Measurements from ENCODE around the gene TARBP2. TPM values are rescaled to one million over a fixed set of nuclear protein-coding genes. Genes with fewer than 3 reads are reported as not detected.
"Not testable (repeated sequence)": the region's sequence is repeated elsewhere in the genome, so short reads cannot be mapped to it uniquely, and the experiment has no call there.

TARBP2 gene
- polyA plus RNA-seq, 1 of the 3 experiments (the other 2 are of a cell fraction), result 57.8 TPM

DNA sequence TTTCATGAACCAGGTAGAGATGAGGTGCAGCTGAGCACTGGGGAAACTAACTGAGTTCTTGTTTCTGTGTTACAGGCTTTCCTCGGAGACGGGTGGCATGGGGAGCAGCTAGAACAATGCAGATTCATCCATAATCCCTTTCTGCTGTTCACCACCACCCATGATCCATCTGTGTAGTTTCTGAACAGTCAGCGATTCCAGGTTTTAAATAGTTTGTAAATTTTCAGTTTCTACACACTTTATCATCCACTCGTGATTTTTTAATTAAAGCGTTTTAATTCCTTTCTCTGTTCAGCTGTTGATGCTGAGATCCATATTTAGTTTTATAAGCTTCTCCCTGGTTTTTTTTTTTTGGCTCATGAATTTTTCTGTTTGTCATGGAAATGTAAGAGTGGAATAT, 21.8 kb upstream of the TARBP2 start (continued):
- TF ChIP-seq, protein P1, sequence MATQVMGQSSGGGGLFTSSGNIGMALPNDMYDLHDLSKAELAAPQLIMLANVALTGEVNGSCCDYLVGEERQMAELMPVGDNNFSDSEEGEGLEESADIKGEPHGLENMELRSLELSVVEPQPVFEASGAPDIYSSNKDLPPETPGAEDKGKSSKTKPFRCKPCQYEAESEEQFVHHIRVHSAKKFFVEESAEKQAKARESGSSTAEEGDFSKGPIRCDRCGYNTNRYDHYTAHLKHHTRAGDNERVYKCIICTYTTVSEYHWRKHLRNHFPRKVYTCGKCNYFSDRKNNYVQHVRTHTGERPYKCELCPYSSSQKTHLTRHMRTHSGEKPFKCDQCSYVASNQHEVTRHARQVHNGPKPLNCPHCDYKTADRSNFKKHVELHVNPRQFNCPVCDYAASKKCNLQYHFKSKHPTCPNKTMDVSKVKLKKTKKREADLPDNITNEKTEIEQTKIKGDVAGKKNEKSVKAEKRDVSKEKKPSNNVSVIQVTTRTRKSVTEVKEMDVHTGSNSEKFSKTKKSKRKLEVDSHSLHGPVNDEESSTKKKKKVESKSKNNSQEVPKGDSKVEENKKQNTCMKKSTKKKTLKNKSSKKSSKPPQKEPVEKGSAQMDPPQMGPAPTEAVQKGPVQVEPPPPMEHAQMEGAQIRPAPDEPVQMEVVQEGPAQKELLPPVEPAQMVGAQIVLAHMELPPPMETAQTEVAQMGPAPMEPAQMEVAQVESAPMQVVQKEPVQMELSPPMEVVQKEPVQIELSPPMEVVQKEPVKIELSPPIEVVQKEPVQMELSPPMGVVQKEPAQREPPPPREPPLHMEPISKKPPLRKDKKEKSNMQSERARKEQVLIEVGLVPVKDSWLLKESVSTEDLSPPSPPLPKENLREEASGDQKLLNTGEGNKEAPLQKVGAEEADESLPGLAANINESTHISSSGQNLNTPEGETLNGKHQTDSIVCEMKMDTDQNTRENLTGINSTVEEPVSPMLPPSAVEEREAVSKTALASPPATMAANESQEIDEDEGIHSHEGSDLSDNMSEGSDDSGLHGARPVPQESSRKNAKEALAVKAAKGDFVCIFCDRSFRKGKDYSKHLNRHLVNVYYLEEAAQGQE (IDR thresholded peaks at IDR 0.05; ENCODE audit: low read depth, low read length), result no peak
- TF ChIP-seq FOSL2 (IDR thresholded peaks at IDR 0.05; ENCODE audit: borderline replicate concordance, low read depth), result no peak

- TF ChIP-seq JUND (IDR thresholded peaks at IDR 0.05) (no peak), POLR2AphosphoS5 (IDR thresholded peaks at IDR 0.05; ENCODE audit: low read depth, low read length) (peak; percentile 74; the same call in 1 of the 2 replicates)
- Histone ChIP-seq H3K9me3 (no peaks in the 10 kb centered on the region), H3K27me3 (ENCODE audit: insufficient read depth) (no peaks in the 10 kb centered on the region), H3K36me3 (replicated peaks in 1 of 2; ENCODE audit: control insufficient read depth in 1 of 2, insufficient read depth in 2 of 2, low read length in 1 of 2) (peaks cover 84% of the 10 kb centered on the region in 2 experiments), H3K79me2 (ENCODE audit: insufficient read depth) (peaks cover 40% of the 10 kb centered on the region), H3K4me1 (ENCODE audit: control insufficient read depth in 1 of 2, insufficient read depth in 2 of 2, low read depth in 1 of 2, low read length in 1 of 2) (peaks cover 0 to 5% of the 10 kb centered on the region in 2 experiments; a peak in 2 of 4 replicates), H3K4me3 (ENCODE audit: low read depth in 2 of 2, low read length in 1 of 2) (no peak overlapping the region), H3K4me2 (no peak overlapping the region), H3K9me2 (no peaks in the 10 kb centered on the region), H4K20me1 (ENCODE audit: insufficient read depth) (peaks cover 77% of the 10 kb centered on the region), H2AFZ (ENCODE audit: low read depth) (no peak overlapping the region), H3K27ac (ENCODE audit: low read depth in 2 of 2, low read length in 1 of 2) (peak overlapping the region; percentile 43 to 50; a peak in 3 of 4 replicates), H3F3A (replicated peaks; ENCODE audit: insufficient read depth) (peaks cover 86% of the 10 kb centered on the region), H3K9ac (no peak overlapping the region)
- ChIA-PET POLR2A (interaction anchor here (1.5 to 4.4 kb wide), 5 partner anchors 11 to 28 kb away, joined by 5 to 28 read pairs (median 12); partner anchors contain the start of gene TARBP2), CTCF (interaction anchor here (1.0 to 3.2 kb wide), 10 partner anchors 11 to 155 kb away, joined by 3 to 25 read pairs (median 4); partner anchors contain the start of gene TARBP2)
- DNase-seq, result no peak
- WGBS (ENCODE audit: low lambda C conversion rate), result 76% methylated on average over 11 of the region's 12 CpGs
Measured at GRCh38 chr12:53480491-53481442, 20.3 kb upstream of the TARBP2 start.

DNA sequence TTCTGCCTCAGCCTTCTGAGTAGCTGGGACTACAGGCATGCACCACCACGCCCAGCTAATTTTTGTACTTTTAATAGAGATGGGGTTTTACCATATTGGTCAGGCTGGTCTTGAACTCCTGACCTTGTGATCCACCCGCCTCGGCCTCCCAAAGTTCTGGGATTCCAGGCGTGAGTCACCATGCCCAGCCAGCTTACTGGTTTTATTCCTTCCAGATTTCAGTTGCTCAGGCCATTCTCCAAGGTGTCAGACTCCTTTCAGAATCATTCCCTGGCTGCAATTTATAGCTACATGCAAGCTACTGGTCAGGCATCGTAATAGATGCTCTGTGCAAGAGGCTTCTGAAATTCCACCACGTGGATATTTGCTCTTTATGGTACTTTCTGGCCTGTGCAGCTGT, 19.6 kb upstream of the TARBP2 start:
- not testable (repeated sequence) for H3K9ac ChIP-seq; H3K9me2 ChIP-seq; H3K27me3 ChIP-seq (ENCODE audit: insufficient read depth); H3K4me2 ChIP-seq; H3K4me1 ChIP-seq (ENCODE audit: control insufficient read depth in 1 of 2, insufficient read depth in 2 of 2, low read depth in 1 of 2, low read length in 1 of 2); DNase-seq; H2AFZ ChIP-seq (ENCODE audit: low read depth); H3K9me3 ChIP-seq; H3K4me3 ChIP-seq (ENCODE audit: low read depth in 2 of 2, low read length in 1 of 2)
- H4K20me1 ChIP-seq (ENCODE audit: insufficient read depth), result peaks cover 70% of the 10 kb centered on the region
- peak overlapping the region in 1 of 2 experiments; percentile 50; a peak in 2 of 4 replicates for H3K27ac ChIP-seq (ENCODE audit: low read depth in 2 of 2, low read length in 1 of 2)
- CTCF ChIA-PET, result interaction anchor here (0.7 to 3.2 kb wide), 16 partner anchors 8 to 160 kb away, joined by 3 to 25 read pairs (median 4); partner anchors contain the start of genes AAAS and TARBP2
- H3K79me2 ChIP-seq (ENCODE audit: insufficient read depth), result peaks cover 33% of the 10 kb centered on the region
- POLR2A ChIA-PET, result interaction anchor here (0.7 to 4.4 kb wide), 8 partner anchors 8 to 27 kb away, joined by 3 to 28 read pairs (median 6); partner anchors contain the start of genes MAP3K12 and TARBP2
- peaks cover 79% of the 10 kb centered on the region for H3F3A ChIP-seq (replicated peaks; ENCODE audit: insufficient read depth)
- TF ChIP-seq JUND (IDR thresholded peaks at IDR 0.05) (0 out of 2 replicates have a peak, but pooled peaks have one; percentile 2), TCF12 (IDR thresholded peaks at IDR 0.05) (peak; percentile 20; the same call in 1 of the 2 replicates)
- peaks cover 79 to 84% of the 10 kb centered on the region in 2 experiments for H3K36me3 ChIP-seq (replicated peaks in 1 of 2; ENCODE audit: control insufficient read depth in 1 of 2, insufficient read depth in 2 of 2, low read length in 1 of 2)
- 59% methylated on average over 6 of the region's 6 CpGs for WGBS (ENCODE audit: low lambda C conversion rate)

Measured in SK-N-SH (cell line).